DMS53 treated with DMSO at 0.1 percent for 48 hours (cell line): ENCODE measurements around the gene HPS5.
A peak's percentile ranks its signal among the peaks of the same experiment; 100 is the strongest.
"Not testable (repeated sequence)": the region's sequence is repeated elsewhere in the genome, so short reads cannot be mapped to it uniquely, and the experiment has no call there.

ENCODE experiments used
- DNase-seq: peaks from one replicate; lab custom pipeline; 2025; ENCODE audit not compliant: unreplicated experiment; lab: John Stamatoyannopoulos, UW

The HPS5 gene, protein sequence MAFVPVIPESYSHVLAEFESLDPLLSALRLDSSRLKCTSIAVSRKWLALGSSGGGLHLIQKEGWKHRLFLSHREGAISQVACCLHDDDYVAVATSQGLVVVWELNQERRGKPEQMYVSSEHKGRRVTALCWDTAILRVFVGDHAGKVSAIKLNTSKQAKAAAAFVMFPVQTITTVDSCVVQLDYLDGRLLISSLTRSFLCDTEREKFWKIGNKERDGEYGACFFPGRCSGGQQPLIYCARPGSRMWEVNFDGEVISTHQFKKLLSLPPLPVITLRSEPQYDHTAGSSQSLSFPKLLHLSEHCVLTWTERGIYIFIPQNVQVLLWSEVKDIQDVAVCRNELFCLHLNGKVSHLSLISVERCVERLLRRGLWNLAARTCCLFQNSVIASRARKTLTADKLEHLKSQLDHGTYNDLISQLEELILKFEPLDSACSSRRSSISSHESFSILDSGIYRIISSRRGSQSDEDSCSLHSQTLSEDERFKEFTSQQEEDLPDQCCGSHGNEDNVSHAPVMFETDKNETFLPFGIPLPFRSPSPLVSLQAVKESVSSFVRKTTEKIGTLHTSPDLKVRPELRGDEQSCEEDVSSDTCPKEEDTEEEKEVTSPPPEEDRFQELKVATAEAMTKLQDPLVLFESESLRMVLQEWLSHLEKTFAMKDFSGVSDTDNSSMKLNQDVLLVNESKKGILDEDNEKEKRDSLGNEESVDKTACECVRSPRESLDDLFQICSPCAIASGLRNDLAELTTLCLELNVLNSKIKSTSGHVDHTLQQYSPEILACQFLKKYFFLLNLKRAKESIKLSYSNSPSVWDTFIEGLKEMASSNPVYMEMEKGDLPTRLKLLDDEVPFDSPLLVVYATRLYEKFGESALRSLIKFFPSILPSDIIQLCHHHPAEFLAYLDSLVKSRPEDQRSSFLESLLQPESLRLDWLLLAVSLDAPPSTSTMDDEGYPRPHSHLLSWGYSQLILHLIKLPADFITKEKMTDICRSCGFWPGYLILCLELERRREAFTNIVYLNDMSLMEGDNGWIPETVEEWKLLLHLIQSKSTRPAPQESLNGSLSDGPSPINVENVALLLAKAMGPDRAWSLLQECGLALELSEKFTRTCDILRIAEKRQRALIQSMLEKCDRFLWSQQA

DNA sequence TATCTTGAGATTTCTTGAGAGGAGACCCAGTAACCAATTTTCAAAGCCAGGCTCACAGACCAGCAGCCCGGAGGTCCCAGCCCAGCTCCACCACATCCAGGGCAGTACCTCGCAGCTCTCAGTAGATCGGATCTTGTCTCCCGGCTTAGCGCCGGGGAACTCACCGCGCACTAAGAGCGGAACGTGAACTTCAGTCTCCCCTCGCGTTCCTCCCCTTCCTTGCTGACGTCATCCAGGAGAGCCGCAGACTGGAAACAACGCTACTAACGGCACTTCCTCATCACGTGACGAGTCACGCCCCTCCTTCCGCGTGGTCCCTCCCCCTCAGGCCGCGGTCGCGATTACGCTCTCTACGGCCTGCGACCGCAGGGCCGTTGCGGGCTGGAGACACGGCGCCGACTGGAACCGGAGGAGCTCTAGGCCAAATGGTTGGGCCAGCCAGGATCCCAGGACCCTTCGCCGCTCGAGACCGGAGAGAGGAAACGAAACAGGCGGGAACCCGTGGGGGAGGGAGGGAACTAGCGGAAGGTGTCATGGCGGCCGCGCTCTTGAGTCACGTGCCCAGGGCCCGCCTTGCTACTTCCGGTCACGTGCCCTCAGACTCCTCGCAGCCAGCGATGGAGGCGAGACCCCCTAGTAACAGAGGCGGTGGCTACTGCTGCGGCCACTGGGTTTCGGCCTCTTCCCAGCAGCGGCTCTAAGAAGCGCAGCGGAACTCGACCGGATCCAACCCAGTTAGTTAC, at the start of gene HPS5, which contains the start of gene GTF2H1:
TSS of gene HPS5 (minus strand) at position 172 of the 743 bp plus-strand sequence. CDS start 4,282 bp downstream, outside the sequence.
TSS of gene GTF2H1 (plus strand) at position 599 of the 743 bp plus-strand sequence. CDS start 10,508 bp downstream, outside the sequence.
- peak; percentile 94 for DNase-seq

DNA sequence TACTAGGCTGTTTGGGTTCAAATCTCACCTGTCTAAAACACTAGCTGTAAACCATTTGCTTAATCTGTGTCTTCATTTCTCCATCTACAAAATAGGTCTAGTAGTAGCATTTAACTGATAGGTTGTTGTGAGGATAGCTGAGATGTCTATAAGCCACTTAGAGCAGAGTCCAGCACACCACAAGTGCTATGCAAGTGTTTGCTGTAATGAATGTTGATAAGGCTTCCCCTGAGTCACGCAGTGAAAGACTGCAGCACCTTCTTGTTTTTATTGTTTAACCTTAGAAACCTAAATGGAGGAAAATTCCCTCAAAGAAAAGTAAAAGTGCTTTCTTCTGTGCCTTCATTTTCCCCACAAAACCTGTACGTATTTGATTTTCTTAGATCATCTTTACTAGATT, 49.3 kb upstream of the HPS5 start:
- DNase-seq, result no peak

DNA sequence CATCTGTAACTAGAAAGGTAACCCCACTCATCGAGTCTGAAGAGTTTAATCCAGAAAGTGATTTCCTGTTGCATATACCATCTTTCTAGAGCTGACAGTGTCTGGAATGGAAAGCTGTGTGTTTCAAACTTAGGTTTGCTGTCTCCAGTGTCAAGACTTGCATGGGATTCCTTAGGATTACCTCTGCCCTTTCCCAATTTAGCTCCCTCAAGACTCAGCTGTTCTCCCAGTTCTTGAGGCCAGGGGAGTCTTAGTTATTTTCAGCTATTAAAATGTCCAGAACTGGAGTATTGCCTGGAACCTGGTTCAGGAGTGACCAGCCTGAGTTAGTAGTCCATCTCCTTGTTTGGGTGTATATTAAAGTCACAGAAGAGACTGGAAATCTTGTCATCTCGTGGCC, 47.5 kb upstream of the HPS5 start:
- DNase-seq, result no peak

DNA sequence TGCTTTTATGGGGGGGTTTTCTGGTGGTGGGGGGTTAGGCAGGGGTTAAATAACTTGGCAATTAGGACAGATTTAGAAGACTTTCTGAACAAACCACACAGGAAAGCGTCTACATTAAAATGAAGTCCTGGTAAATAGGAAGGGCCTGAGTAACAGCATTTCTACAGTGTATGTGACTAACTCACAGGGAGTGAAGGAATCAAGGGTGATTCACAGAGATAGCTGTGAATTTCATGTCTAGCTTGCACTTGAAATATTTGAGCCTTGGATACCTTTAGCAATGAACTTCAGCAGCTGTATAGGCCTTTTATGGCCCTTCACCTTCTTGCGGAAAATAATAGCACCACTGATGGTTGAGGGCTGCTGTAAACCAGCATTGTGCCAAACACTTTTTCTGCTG, 46.3 kb upstream of the HPS5 start:
- DNase-seq, result no peak

DNA sequence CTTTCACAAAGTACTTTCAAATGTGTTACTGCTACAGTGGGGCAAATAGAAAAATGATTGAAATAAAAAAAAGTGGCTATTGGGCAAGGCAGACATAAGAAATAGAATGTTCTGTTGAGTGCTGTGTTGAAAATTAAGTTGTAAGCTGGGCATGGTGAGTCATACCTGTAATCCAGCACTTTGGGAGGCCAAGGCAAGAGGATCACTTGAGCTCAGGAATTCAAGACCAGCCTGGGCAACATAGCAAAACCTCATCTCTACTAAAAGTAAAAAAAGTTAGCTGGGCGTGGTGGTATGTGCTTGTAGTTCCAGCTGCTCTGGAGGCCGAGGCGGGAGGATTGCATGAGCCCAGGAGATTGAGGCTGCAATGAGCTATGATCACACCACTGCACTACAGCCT, 45.5 kb upstream of the HPS5 start:
- DNase-seq, result no peak

DNA sequence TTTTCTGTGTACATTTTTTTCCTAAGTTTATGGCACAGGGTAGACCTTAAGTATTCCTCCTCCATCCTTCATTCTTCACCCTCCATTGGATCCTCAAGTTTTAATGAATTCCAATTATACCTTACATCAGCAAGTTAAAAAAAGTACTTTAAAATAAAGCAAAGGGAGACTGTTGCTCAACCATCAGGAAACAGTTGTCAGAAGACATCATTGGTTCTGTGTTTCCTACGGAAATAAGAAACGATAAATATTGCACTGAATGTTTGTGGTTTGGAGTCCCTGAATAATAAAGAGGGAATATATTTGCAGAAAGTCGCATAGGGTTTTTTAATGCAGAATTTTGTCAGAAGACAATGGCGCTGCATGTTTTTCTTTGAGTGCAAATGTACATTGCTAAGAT, 44.3 kb upstream of the HPS5 start:
- DNase-seq, result no peak

DNA sequence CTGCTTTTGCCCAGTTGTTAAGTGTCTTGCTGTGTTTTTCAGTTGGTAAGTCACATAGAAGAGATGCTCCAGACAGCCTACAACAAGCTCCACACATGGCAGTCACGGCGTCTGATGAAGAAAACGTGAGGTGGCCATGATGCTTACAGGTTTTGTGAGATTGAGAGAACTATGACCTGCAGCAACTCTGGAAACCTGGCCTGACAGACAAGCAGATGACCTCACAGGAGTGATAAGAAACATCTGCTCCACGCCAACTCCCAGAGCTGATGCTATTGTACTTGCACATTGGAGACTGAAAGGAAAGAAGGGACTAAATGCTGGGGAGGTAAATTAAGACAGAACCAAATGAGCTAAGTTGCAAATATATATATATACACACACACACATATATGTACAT, 43.8 kb upstream of the HPS5 start:
- no peak for DNase-seq

DNA sequence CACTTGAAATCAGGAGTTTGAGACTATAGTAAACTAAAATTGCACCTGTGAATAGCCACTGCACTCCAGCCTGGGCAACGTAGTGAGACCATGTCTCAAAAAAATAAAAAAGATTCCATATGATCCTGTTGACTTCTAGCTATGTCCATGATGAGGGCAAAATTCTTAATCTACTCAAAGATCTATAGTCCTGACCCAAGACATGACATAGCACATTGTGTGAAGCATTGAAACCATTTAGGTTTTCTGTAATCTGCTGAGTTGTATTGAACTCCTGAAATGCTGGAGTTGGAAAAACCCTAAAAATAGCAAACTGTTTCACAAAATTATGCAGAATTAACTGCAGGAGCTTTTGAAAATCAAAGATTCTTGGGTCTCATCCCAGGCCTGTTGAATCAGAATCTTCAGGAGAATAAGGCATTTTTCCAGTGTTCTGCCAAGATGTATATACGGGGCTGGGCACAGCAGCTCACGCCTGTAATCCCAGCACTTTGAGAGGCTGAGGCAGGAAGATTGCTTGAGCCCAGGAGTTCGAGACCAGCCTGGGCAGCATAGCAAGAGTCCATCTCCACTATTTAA, 42.6 kb upstream of the HPS5 start:
- DNase-seq, result no peak

DNA sequence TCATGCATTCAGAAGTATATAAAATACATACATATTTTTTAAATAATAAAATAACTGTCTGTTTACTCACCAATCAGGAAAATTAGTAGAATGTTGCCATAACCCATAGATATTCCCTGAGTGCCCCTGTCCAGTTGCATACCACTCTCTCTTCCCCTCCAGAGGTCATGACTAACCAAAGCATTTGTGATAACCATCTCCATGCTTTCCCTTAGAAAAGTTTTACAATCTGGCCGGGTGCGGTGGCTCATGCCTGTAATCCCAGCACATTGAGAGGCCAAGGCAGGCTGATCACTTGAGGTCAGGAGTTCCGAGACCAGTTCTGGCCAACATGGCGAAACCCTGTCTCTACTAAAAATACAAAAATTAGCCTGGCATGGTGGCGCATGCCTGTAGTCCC, 39.2 kb upstream of the HPS5 start:
- no peak for DNase-seq

DNA sequence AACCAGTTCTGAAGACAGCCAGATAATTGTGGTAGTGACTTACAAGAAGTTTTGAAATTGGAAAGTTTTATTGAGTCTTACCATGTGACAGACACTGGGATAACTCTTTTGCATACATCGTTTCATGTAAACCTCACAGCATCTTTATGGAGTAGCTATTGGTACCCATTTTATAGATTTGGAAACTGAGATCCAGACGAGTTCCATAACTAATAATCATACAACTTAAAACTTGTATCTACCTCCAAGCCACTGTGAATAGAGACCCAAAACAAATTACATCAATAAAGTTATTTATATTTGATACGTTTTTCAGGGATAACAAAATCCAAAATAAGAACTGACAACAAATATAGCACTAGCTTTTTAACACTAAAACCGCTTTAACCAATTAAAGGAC, 36.7 kb upstream of the HPS5 start:
- DNase-seq, result no peak

DNA sequence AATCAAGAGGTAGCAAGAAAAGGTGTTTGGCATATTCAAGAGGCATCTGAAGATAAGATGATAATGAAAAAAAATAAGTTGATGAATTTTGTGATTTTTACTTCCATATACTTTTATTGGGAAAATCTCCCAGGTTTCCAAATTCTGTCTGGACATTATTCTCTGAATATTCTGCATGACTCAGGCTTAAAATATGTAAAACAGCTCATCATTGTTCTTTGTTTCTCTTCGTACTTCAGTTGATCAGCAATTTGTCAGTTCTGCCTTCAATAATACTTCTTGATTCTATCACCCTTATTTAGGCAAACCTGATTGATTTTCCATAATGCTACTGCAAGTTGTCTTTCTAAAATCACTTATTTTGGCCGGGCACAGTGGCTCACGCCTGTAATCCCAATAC, 30.6 kb upstream of the HPS5 start:
- DNase-seq, result no peak

DNA sequence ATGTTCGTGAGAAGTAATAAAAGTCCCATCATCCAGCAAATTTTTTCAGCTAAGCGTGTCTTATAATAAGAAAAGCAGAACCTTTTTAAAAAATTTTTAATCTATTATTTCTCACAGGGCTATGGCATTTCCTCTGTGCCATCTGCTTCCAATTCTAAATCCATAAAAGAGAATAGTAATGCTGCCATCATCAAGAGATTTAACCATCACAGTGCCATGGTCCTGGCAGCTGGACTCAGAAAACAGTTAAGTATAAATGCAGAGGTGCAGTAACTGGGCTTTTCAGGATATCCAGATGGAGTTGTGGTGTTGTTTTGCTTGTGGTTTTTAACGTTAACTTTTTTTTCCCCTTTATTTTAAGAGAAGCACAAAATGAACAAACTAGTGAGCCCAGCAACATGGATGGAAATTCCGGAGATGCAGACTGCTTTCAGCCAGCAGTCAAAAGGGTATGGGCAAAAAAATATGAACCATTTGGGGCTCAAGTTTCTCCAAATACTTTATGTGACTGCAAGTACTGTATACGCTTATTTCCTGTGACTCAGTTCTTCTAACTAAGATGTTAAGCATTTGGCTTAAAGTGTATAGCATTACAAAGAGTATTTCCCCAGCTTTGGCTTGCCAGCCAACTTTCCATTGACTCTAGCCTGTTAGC, 25.7 kb upstream of the HPS5 start:
- no peak for DNase-seq

DNA sequence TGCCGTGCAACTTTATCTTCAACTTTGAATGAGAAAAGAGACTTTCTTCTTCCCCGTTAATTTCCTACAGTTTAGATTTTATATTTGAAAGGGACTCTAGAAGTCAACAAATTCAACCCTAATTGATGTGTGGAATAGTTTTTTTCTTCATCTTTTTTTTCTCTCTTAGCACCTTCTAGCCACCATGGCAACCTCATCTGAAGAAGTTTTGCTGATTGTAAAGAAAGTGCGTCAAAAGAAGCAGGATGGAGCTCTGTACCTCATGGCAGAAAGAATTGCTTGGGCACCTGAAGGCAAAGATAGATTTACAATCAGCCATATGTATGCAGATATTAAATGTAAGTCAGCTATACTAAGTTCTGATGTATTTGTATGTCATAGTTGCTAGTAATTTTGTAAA, 11.0 kb upstream of the HPS5 start:
- DNase-seq, result no peak

DNA sequence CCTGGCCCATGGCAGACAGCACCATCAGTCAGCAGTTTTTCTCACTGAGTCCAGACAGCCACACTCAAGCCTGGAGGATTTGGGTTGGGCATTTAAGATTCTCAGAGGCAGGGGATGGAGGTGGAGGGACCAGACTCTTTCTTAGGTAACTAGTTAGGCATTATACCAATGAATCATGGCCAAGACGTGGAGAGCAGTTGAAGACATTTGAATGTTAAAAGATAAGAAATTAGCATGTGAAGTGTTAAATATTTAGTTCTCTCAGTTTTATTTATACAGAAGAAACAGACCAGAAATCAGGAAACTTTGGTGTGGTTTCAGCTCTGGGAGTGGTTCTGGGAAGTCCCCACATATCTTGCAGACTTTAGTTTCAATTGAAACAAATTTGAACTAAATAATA, 10.4 kb upstream of the HPS5 start:
- no peak for DNase-seq

DNA sequence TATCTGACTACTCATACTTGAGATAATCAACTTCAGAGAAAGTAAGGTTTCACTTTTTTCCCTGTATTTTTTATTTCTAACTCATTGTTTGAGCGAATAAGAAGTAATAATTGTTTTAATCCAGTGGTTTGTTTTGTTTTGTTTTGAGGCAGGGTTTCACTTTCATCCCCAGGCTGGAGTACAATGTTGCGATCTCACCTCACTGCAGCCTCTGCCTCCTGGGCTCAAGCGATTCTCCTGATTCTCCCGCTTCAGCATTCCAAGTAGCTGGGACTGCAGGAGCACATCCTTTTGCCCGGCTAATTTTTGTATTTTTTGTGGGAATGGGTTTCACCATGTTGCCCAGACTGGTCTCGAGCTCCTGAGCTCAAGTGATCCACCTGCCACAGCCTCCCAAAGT, 9.0 kb upstream of the HPS5 start:
- no peak for DNase-seq

DNA sequence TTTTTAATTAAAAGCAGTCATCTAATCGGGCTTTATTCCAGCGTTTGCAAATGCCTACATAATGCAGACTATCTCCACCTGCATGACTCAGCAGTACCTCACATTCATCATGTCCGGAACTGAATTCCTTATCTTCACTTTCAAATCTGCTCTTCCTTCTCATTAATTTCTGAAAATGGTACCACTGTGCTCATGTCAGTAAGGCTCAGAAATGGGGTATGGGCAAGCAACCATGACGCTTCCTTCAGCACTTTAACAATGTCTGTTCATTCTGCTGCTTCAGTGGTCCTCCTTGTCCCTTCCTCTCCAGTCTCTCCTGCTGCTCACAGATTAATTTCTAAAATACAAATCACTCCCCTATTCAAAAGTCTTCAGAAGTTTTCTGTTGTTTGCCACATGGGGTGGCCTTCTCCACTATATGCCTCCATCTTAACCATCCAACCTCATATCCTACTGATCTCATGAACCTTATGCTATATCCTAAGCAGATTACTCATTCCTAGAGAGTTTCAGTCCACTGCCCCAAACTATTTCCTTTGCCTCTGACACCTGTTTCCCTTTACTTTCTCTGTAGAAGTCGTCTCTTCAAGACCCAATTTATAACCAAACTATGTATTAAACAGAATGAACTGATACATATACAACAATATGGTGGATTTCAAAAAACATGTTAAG, 7.4 kb upstream of the HPS5 start:
- DNase-seq, result no peak

DNA sequence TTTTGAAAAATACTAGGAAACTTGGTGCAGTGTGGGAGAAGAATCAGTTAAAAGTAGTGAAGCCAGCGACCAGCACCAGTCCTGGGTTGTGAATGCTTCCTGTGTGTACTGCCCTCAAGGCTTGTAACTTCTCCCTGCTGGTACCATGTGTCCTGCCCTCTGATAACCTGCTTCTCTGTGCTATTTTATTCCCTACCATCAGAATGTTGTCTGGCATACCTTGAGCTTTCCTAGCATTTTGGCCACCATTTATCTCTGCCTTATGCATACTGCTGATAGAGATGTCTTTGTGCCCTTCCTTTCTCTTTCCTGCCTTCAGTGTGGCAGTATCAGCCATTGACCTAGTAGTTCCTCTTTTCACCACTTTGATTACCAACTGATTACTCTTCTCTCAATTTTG, 2.4 kb upstream of the HPS5 start:
- DNase-seq, result no peak

DNA sequence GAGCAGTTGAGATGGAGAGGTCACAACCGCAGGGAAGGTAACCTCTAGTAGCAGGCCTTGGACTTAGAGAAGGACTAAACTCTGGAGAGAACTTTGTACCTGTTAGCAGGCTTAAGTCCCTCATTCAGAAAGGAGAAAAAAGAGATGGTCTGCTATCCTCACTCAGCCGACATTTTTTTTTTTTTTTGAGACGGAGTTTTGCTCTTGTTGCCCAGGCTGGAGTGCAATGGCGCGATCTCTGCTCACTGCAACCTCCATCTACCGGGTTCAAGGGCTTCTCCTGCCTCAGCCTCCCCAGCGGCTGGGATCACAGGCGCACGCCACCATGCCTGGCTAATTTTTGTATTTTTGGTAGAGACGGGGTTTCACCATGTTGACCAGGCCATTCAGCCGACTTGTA, 1.9 kb upstream of the HPS5 start:
- not testable (repeated sequence) for DNase-seq

DNA sequence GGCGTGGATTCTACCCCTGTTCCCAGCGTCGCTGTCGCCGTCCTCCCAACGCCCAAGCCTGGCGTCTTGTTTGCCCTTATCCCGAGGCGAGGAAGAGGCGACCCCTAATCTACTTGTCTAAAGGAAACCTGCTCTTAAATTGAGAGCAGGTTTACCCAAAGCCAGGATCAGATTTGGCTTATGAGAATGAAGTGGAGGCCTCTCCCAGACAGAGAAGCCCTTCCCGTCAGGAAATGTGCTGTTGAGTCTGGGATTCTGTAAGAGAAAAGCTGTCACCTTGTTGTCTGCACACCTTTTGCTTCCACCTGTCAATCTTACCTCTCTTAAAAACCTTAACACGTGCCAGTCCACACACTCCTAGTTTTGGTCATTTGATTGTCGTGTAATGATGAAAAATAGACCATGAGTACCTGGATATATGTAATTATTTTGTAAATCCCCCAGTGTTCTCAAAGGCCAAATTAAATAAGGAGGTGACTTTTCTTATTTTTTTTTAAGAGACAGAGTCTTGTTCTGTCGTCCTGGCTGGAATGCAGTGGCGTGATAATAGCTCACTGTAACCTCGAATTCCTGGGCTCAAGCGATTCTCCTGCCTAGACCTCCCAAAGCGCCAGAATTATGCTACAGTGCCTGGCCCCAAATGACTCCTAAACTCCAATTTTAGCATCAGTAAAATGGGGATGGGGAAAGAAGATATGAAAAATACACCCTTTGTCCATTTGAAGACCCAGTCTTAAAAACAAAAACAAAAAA, 1.1 kb upstream of the HPS5 start:
- DNase-seq, result peak; percentile 5
